ENCODE data around the gene TRIM7. TPM values are rescaled to one million over a fixed set of nuclear protein-coding genes. Genes with fewer than 3 reads are reported as not detected.
A peak's percentile ranks its signal among the peaks of the same experiment; 100 is the strongest.

The TRIM7 gene
- total and polyA plus RNA-seq, 9 of the 15 experiments (the other 6 are each of a cell fraction or from before 2014, with no cell fraction given): 2.6 to 14.9 (median 8.9) TPM

DNA sequence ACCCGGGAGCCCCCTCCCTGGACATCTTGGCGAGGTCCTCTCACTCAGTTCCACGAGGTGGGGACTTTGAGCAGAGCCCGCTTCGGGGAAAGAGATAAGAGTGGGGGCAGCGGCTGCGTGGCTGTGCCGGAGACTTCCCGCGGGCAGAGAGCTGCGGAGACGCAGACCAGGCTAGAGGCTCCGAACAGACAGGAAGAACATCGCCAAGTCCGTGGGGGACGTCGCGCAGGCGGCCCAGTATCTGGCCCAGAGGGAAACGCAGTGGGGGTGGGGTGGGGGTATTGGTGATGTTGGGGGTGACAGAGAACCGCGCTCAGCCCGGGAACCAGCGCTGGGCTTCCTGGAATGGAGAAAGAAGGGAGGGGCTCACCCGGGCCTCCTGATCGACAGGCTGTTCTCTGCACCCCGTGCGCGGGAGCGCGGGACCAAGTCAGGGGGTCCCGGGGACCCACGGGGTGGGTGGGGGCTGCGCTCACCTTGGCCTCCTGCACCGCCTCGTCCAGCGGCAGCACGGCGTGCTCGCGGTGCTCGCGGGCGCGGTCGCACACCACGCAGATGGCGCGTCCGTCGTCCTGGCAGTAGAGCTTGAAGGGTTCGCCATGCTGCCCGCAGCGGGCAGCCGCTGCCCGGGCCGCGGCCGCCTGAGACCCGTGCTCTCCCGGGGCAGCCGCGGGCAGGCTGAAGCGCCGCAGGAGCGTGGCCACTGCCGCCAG lies 727 bp downstream of the TRIM7 start (continued):
- TF ChIP-seq FOXM1 (IDR thresholded peaks at IDR 0.05; ENCODE audit: low read depth): no peak
- no peak for TF ChIP-seq FOXM1 (CRISPR knock-in tag; IDR thresholded peaks at IDR 0.05; ENCODE audit: low read depth)
- no peak for TF ChIP-seq TEAD2 (tag; IDR thresholded peaks at IDR 0.05)
- no peak for TF ChIP-seq SMARCA5 (IDR thresholded peaks at IDR 0.05)
- TF ChIP-seq NKRF (IDR thresholded peaks at IDR 0.05; ENCODE audit: borderline replicate concordance): no peak
- TF ChIP-seq HDAC1 (IDR thresholded peaks at IDR 0.05): peak in 1 of 2 experiments; percentile 44; a peak in 2 of 4 replicates
- TF ChIP-seq SAFB2 (IDR thresholded peaks at IDR 0.05; ENCODE audit: borderline replicate concordance, low read depth, low read length, severe bottlenecking): no peak
- TF ChIP-seq ZNF830 (CRISPR knock-in tag; IDR thresholded peaks at IDR 0.05): no peak
- no peak for TF ChIP-seq EZH2 (IDR thresholded peaks at IDR 0.05; ENCODE audit: borderline replicate concordance, low read depth, low read length)
- TF ChIP-seq TCFL5 (CRISPR knock-in tag; conservative IDR thresholded peaks at IDR 0.05): no peak
- TF ChIP-seq TBP (optimal IDR thresholded peaks at IDR 0.05; ENCODE audit: low read depth, low read length): no peak
- TF ChIP-seq, protein P1, sequence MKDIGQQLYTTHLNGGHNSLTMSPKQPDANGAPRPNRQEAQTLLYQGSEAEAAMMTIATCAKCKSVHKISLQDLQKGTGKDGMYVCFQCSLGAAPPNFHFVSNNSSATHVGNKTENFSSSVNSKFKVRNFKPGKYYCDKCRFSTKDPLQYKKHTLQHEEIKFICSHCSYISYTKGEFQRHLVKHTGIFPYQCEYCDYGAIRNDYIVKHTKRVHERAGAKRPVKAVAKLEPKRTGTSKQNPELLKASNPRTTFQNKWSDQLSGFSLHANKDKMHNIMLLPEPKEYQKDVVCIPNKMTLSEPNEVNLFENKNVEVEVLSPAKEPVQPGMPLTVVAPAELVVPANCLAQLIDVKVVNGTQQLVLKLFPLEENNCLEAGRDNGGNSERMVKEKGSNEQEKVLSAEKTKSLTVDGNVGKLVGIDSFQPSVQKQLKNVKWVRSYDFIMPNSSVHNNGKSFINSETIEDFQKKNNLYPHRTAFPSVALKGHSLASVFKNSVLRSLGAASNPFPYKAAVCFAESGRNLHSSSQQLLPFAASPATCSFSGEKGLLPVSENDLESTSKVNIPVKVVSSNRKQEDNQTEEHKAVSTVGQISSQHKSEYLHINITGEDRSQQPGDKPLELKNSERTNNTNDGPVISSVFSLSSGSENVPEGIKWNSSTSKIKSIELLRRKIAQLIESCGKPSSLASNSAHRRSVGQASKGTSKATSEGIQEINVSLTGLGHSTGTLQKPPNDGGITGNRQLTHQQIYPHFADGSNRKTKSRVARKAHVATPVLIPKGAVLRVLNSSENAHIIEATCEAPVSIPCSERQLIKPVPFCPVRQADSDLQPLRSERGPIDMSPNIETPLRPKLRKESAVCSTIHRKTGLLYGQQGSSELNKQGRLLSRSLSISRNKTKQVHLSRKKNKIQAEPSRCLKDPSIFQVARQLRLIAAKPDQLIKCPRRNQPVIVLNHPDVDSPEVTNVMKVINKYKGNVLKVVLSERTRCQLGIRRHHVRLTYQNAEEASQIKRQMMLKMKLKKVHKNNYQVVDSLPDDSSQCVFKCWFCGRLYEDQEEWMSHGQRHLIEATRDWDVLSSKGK (CRISPR knock-in tag; IDR thresholded peaks at IDR 0.05): no peak
- TF ChIP-seq, protein P2, sequence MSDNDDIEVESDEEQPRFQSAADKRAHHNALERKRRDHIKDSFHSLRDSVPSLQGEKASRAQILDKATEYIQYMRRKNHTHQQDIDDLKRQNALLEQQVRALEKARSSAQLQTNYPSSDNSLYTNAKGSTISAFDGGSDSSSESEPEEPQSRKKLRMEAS (CRISPR knock-in tag; IDR thresholded peaks at IDR 0.05): no peak
- no peak for TF ChIP-seq HBP1 (CRISPR knock-in tag; IDR thresholded peaks at IDR 0.05)
- TF ChIP-seq NELFE (IDR thresholded peaks at IDR 0.05; ENCODE audit: insufficient read depth, insufficient read length): no peak
- TF ChIP-seq, protein P3, sequence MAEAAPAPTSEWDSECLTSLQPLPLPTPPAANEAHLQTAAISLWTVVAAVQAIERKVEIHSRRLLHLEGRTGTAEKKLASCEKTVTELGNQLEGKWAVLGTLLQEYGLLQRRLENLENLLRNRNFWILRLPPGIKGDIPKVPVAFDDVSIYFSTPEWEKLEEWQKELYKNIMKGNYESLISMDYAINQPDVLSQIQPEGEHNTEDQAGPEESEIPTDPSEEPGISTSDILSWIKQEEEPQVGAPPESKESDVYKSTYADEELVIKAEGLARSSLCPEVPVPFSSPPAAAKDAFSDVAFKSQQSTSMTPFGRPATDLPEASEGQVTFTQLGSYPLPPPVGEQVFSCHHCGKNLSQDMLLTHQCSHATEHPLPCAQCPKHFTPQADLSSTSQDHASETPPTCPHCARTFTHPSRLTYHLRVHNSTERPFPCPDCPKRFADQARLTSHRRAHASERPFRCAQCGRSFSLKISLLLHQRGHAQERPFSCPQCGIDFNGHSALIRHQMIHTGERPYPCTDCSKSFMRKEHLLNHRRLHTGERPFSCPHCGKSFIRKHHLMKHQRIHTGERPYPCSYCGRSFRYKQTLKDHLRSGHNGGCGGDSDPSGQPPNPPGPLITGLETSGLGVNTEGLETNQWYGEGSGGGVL (CRISPR knock-in tag; IDR thresholded peaks at IDR 0.05): no peak
- no peak for TF ChIP-seq HDAC3 (IDR thresholded peaks at IDR 0.05; ENCODE audit: borderline replicate concordance, partially characterized antibody)
- no peak for TF ChIP-seq ZFP30 (CRISPR knock-in tag; IDR thresholded peaks at IDR 0.05; ENCODE audit: borderline replicate concordance)
